Breast epithelium (tissue), 4 donors: ENCODE measurements around the gene MAP3K7. TPM values are rescaled to one million over a fixed set of nuclear protein-coding genes. Genes with fewer than 3 reads are reported as not detected.

ENCODE experiments used
- DNase-seq, 2 donors: peaks; one replicate each; pipeline ENCODE4 v3.0.0-alpha.2; 2019; ENCODE audit warnings: low spot score in 2 of 2
- H3K27ac ChIP-seq, 2 donors: fragments of 200-600 bp; sonication (generic) in 1 of 2; one replicate each; pipeline ENCODE4 v1.5.1; 2016 to 2019; ENCODE audit warnings: mild to moderate bottlenecking in 1 of 2
- H3K27me3 ChIP-seq, 2 donors: fragments of 200-600 bp; sonication (generic) in 1 of 2; one replicate each; pipeline versions ENCODE4 v1.5.1 to v1.6.0; 2017 to 2019; ENCODE audit warnings: control low read depth in 1 of 2, mild to moderate bottlenecking in 1 of 2
- H3K36me3 ChIP-seq: fragments of 200-600 bp; one replicate; pipeline ENCODE4 v1.5.1; 2019
- H3K4me1 ChIP-seq, 2 donors: fragments of 200-600 bp; sonication (generic); one replicate each; pipeline ENCODE4 v1.5.1; 2016 to 2019; ENCODE audit warnings: control low read depth in 1 of 2
- H3K4me3 ChIP-seq, 3 donors: fragments of 200-600 bp; sonication (generic); 1 replicate in 2 of 3; 2 replicates in 1 of 3; pipeline ENCODE4 v1.5.1; 2016 to 2019; ENCODE audit warnings: mild to moderate bottlenecking in 3 of 3, moderate library complexity in 2 of 3
- H3K9me3 ChIP-seq, 2 donors: fragments of 200-600 bp; sonication (generic) in 1 of 2; one replicate each; pipeline ENCODE4 v1.5.1; 2016 to 2019; ENCODE audit warnings: control low read depth in 1 of 2
- CTCF ChIP-seq, 3 donors: fragments of 450-650 bp; IDR thresholded peaks; one replicate each; pipeline ENCODE4 v1.5.1; 2016 to 2017; ENCODE audit warnings: antibody characterized with exemption in 3 of 3, mild to moderate bottlenecking in 3 of 3, moderate library complexity in 3 of 3
- POLR2A ChIP-seq: fragments of 450-650 bp; IDR thresholded peaks from one replicate; pipeline ENCODE4 v1.6.1; 2016; ENCODE audit warnings: antibody characterized with exemption, mild to moderate bottlenecking, moderate library complexity
- POLR2AphosphoS5 ChIP-seq, 3 donors: sonication (generic); formaldehyde crosslinking; IDR thresholded peaks; one replicate each; pipeline ENCODE4 v1.6.1; 2017; ENCODE audit warnings: antibody characterized with exemption in 3 of 3
- intact Hi-C: fragments of 100-400 bp; cut with DNase I; formaldehyde crosslinking; loops from one replicate; pipeline ENCODE4 v1.15.1; 2023; ENCODE audit warnings: low total_unique reads
- total RNA-seq, 3 donors: library from RNA; depleted of rRNA; stranded (reverse); fragments of >200 nt; gene quantifications; one replicate each; pipeline ENCODE4 v1.1.0, GENCODE V29; 2016

The MAP3K7 gene
- total RNA-seq, 3 donors from 2014 or later = 26.2 to 52.4 (median 31.1) TPM

GRCh38 chr6:90467546-90467945 lies 119.3 kb downstream of the MAP3K7 start:
- intact Hi-C loops = no loop called here
- TF ChIP-seq CTCF (IDR thresholded peaks at IDR 0.05) (no peak), POLR2AphosphoS5 (IDR thresholded peaks at IDR 0.05) (no peak), POLR2A (no peak)
- DNase-seq = no peak
- no peaks in the 10 kb centered on the region for H3K9me3 ChIP-seq
- H3K27me3 ChIP-seq = no peaks in the 10 kb centered on the region
- H3K36me3 ChIP-seq = no peaks in the 10 kb centered on the region
- no peak overlapping the region for H3K27ac ChIP-seq
- no peak overlapping the region for H3K4me3 ChIP-seq
- H3K4me1 ChIP-seq = no peaks in the 10 kb centered on the region

- H3K9me3 ChIP-seq = no peaks in the 10 kb centered on the region
- no peaks in the 10 kb centered on the region for H3K4me1 ChIP-seq
- no peaks in the 10 kb centered on the region for H3K36me3 ChIP-seq
- no peak for DNase-seq
- no peaks in the 10 kb centered on the region for H3K27me3 ChIP-seq
- TF ChIP-seq CTCF (IDR thresholded peaks at IDR 0.05) (no peak), POLR2A (no peak), POLR2AphosphoS5 (IDR thresholded peaks at IDR 0.05) (no peak)
- H3K27ac ChIP-seq = no peak overlapping the region
- H3K4me3 ChIP-seq = no peak overlapping the region
- intact Hi-C loops = no loop called here
Measured at GRCh38 chr6:90466154-90466940, 120.5 kb downstream of the MAP3K7 start.

GRCh38 chr6:90465686-90466085 lies 121.2 kb downstream of the MAP3K7 start:
- Histone ChIP-seq H3K36me3 (no peaks in the 10 kb centered on the region), H3K27ac (no peak overlapping the region), H3K9me3 (no peaks in the 10 kb centered on the region), H3K4me3 (no peak overlapping the region), H3K4me1 (no peaks in the 10 kb centered on the region), H3K27me3 (no peaks in the 10 kb centered on the region)
- TF ChIP-seq POLR2A (no peak), CTCF (IDR thresholded peaks at IDR 0.05) (no peak), POLR2AphosphoS5 (IDR thresholded peaks at IDR 0.05) (no peak)
- intact Hi-C loops = no loop called here
- DNase-seq = no peak

GRCh38 chr6:90464507-90464906 lies 122.4 kb downstream of the MAP3K7 start:
- no peaks in the 10 kb centered on the region for H3K4me1 ChIP-seq
- DNase-seq = no peak
- no peak overlapping the region for H3K4me3 ChIP-seq
- H3K36me3 ChIP-seq = no peaks in the 10 kb centered on the region
- no peaks in the 10 kb centered on the region for H3K9me3 ChIP-seq
- intact Hi-C loops = no loop called here
- TF ChIP-seq POLR2AphosphoS5 (IDR thresholded peaks at IDR 0.05) (no peak), POLR2A (no peak), CTCF (IDR thresholded peaks at IDR 0.05) (no peak)
- H3K27ac ChIP-seq = no peak overlapping the region
- H3K27me3 ChIP-seq = no peaks in the 10 kb centered on the region

- no peaks in the 10 kb centered on the region for H3K36me3 ChIP-seq
- intact Hi-C loops = no loop called here
Measured at GRCh38 chr6:90463874-90464273, 123.0 kb downstream of the MAP3K7 start.

More at GRCh38 chr6:90463874-90464273, 123.0 kb downstream of the MAP3K7 start:
- no peaks in the 10 kb centered on the region for H3K9me3 ChIP-seq
- no peaks in the 10 kb centered on the region for H3K4me1 ChIP-seq
- DNase-seq = no peak
- H3K27ac ChIP-seq = no peak overlapping the region
- TF ChIP-seq POLR2A (no peak), CTCF (IDR thresholded peaks at IDR 0.05) (no peak), POLR2AphosphoS5 (IDR thresholded peaks at IDR 0.05) (no peak)
- H3K27me3 ChIP-seq = no peaks in the 10 kb centered on the region
- no peak overlapping the region for H3K4me3 ChIP-seq
